Brain microvascular endothelial cell (primary cell): ENCODE measurements around the gene KAT6B.

Experiments
- DNase-seq: peaks from one replicate; pipeline ENCODE4 v3.0.0-alpha.2; 2020
- H3K27ac ChIP-seq: fragments of 250-450 bp; sonication (Bioruptor Pico); 2 replicates; pipeline ENCODE4 v1.5.1; 2020; ENCODE audit warnings: mild to moderate bottlenecking, moderate library complexity
- H3K27me3 ChIP-seq: fragments of 250-450 bp; sonication (Bioruptor Pico); replicated peaks from 2 replicates; pipeline ENCODE4 v1.5.1; 2020; ENCODE audit warnings: mild to moderate bottlenecking
- H3K36me3 ChIP-seq: fragments of 250-450 bp; sonication (Bioruptor Pico); replicated peaks from 2 replicates; pipeline ENCODE4 v1.5.1; 2020; ENCODE audit warnings: mild to moderate bottlenecking
- H3K4me3 ChIP-seq: 2 replicates; pipeline ENCODE4 v1.5.1; 2011; ENCODE audit warnings: low read depth, mild to moderate bottlenecking, control low read depth, low read length, moderate library complexity
- in situ Hi-C: cut with HindIII; loops from 2 replicates; pipeline ENCODE4 v1.10.0; 2017; ENCODE audit warnings: low sequenced_read_pairs, low pct_ligation_motif_present
- TF ChIP-seq, protein P1 (sequence below): IDR thresholded peaks from 2 replicates; pipeline ENCODE4 v1.5.1; 2011; ENCODE audit warnings: low read depth, mild to moderate bottlenecking, moderate library complexity, low read length, control low read depth, inconsistent platforms; ENCODE audit errors: missing control alignments

The KAT6B gene

DNA sequence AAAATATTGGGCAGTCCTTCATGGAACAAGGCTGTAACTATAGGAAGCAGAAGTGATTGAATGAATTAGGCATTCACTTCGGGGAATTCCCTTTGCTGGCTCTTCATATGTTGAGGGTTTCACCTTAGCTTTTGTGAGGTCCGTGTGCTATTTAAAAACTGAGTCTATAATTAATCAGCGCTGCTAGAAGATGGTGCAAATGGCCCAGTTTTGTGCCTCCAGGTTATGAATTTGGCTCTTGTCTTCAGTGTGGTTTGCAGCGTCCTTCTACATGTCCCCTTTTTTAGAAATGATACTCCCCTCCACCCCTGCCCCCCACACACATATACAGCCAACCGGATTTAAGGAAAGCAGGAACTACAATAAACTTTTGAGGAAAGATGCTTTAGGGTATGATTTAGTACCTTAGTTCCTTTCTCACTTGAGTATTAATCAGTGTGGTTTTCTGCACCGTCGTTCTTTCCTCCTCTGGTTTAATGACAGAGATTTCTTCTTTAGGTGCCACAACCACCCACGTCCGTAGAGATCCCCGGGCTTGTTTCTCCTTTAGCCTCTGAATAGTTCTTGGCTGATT lies 174.4 kb downstream of the KAT6B start:
- H3K4me3 ChIP-seq, result no peak overlapping the region
- TF ChIP-seq, protein P1, sequence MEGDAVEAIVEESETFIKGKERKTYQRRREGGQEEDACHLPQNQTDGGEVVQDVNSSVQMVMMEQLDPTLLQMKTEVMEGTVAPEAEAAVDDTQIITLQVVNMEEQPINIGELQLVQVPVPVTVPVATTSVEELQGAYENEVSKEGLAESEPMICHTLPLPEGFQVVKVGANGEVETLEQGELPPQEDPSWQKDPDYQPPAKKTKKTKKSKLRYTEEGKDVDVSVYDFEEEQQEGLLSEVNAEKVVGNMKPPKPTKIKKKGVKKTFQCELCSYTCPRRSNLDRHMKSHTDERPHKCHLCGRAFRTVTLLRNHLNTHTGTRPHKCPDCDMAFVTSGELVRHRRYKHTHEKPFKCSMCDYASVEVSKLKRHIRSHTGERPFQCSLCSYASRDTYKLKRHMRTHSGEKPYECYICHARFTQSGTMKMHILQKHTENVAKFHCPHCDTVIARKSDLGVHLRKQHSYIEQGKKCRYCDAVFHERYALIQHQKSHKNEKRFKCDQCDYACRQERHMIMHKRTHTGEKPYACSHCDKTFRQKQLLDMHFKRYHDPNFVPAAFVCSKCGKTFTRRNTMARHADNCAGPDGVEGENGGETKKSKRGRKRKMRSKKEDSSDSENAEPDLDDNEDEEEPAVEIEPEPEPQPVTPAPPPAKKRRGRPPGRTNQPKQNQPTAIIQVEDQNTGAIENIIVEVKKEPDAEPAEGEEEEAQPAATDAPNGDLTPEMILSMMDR, result no peak
- H3K27me3 ChIP-seq, result no peaks in the 10 kb centered on the region
- in situ Hi-C loops, result no loop called here
- no peak for DNase-seq
- H3K27ac ChIP-seq, result no peak overlapping the region
- no peaks in the 10 kb centered on the region for H3K36me3 ChIP-seq

DNA sequence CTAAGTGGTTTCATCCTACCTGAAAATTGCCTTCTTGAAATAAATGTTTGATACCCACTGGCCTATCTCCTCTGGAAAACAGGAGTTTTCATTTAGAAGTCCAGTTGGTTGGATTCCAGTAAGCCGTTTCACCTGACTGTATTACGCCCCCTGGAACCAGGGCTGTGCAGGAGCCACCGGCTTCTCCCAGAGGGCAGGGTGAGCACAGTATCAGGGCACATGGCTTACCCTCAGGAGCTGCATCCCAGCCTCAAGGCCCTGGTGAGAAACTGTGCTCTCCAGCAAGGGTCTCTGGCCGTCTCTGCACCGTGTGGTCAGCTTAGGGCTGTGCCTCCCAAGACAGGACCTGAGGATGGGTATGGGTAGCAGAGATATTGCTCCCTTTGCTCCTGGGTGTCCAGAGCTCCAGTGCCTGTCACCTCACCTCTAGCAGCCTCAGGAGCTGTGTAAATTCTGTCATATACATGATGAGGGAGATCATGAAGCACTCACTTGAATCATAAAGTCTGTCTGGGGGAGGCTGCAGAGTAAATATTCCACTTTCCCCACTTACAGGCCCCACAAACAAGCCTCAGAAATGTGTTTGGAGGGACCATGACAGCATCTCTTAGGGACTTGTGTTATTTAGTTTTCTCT lies 175.4 kb downstream of the KAT6B start:
- TF ChIP-seq, protein P1, result no peak
- in situ Hi-C loops, result no loop called here
- no peaks in the 10 kb centered on the region for H3K27me3 ChIP-seq

DNA sequence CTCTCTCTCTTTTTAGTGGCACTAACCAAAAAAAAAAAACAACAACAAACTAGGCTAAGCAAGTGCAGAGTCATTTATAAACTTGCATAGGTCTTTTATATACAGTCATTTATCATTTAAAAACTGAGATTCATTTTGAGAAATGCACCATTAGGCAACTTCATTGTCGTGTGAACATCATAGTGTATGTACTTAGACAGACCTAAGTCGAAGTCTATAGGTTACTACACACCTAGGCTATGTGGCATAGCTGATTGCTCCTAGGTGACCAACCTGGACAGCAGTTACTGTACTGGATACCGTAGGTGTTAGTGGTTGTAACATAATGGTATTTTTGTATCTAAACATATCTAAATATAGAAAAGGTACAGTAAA lies 175.9 kb downstream of the KAT6B start:
- no peak overlapping the region for H3K27ac ChIP-seq
- H3K4me3 ChIP-seq, result no peak overlapping the region
- in situ Hi-C loops, result no loop called here
- TF ChIP-seq, protein P1, result no peak
- DNase-seq, result no peak
- no peaks in the 10 kb centered on the region for H3K27me3 ChIP-seq
- H3K36me3 ChIP-seq, result no peaks in the 10 kb centered on the region

More for the DNA sequence above, 175.4 kb downstream of the KAT6B start:
- no peak overlapping the region for H3K27ac ChIP-seq
- H3K36me3 ChIP-seq, result no peaks in the 10 kb centered on the region
- DNase-seq, result no peak
- H3K4me3 ChIP-seq, result no peak overlapping the region

DNA sequence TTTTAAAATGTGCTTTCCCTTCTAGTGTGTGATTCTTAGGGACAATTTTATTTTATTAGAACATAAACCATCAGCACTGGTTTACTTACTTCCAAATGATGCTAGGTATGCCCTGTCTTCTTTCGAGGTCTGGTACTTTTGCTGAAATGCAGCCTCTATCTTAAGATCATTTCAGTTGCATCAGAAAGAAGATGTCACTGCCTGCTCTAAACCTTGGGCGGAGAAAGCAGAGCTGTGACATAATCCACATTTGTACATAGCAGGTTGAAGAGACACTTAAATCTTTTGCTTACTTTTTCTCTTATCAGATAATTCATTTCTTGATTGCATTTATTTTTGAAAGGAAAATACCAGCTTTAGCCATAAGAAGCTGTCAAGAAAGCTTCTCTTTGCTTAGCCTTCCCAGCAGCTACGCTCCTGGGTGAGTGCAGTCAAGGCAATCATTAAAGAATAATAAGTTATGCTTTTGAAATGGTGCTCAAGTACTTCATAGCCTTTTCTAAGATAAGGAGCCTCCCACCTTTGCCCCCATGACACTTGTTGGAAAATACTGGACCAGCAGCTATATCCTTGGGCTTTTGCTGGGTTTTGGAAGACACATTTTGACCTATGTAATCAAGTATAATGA lies 176.7 kb downstream of the KAT6B start:
- H3K36me3 ChIP-seq, result no peaks in the 10 kb centered on the region
- H3K27ac ChIP-seq, result no peak overlapping the region
- no peak overlapping the region for H3K4me3 ChIP-seq
- DNase-seq, result no peak
- TF ChIP-seq, protein P1, result no peak
- in situ Hi-C loops, result no loop called here
- no peaks in the 10 kb centered on the region for H3K27me3 ChIP-seq

DNA sequence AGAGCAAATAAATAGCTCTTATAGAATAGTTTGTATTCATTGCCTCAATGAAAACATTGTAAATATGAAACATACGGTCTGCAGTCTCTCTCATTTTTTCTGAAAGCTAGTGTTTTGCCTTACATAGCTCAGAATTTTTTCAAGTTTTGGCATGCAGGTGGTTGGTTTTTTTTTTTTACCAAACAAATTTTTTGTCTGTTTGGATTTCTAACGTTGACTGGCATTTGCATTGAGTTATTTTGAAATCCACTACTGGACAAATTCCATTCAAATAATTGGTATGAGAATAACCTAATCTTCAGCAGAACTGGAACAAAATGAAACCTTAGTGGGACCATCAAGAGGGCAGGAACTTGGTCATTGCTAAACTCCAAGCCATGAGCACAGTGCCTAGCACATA lies 177.5 kb downstream of the KAT6B start:
- in situ Hi-C loops, result no loop called here
- no peak for DNase-seq

More for the DNA sequence above, 177.5 kb downstream of the KAT6B start:
- TF ChIP-seq, protein P1, result no peak
- Histone ChIP-seq H3K4me3 (no peak overlapping the region), H3K36me3 (no peaks in the 10 kb centered on the region), H3K27me3 (no peaks in the 10 kb centered on the region), H3K27ac (no peak overlapping the region)
